ENCODE results near the gene SRGAP1.

The SRGAP1 gene

DNA sequence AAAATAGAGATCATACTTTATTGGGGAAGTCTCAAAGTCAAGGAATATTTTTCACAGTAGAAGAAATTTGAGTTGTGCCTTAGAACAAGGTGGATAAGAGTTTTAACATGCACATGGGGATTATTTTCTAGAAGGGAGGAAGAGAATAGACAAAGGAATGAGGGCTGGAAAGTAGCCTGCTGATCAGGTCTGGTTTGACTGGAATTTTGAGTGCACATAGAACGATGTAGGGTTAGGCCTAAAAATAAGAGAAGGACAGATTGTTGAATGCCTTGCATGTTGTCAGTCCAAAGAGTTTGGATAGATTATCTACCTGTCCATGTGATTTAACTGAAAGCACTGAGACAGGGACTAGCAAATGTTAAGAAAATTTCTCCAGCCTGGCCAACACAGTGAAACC is 87.2 kb downstream of the SRGAP1 start:
- H3K27ac ChIP-seq (ENCODE audit: extremely low read depth, low read depth, low read length): no peak overlapping the region
- H3K9me3 ChIP-seq (ENCODE audit: control insufficient read depth, insufficient read depth, low read depth, low read length): no peaks in the 10 kb centered on the region
- ChIA-PET CTCF (no interaction called here), POLR2A (no interaction called here)
- no peaks in the 10 kb centered on the region for H3K36me3 ChIP-seq (ENCODE audit: control insufficient read depth in 2 of 2, insufficient read depth in 1 of 2, low read length in 2 of 2)
- H3K4me3 ChIP-seq (ENCODE audit: low read depth, low read length): no peak overlapping the region
- no peak for TF ChIP-seq ZNF19 (tag by site-specific recombination; IDR thresholded peaks at IDR 0.05; ENCODE audit: low read depth)
- TF ChIP-seq ZNF624 (tag by site-specific recombination; IDR thresholded peaks at IDR 0.05): no peak
- no peak for TF ChIP-seq MEIS1 (CRISPR knock-in tag; IDR thresholded peaks at IDR 0.05; ENCODE audit: borderline replicate concordance)
- TF ChIP-seq SALL2 (tag by site-specific recombination; IDR thresholded peaks at IDR 0.05; ENCODE audit: borderline replicate concordance): no peak
- TF ChIP-seq ZNF658 (tag by site-specific recombination; IDR thresholded peaks at IDR 0.05): no peak
- no peak for TF ChIP-seq ZFP37 (tag by site-specific recombination; IDR thresholded peaks at IDR 0.05)
- TF ChIP-seq ZNF37A (tag by site-specific recombination; IDR thresholded peaks at IDR 0.05): no peak
- TF ChIP-seq ZNF175 (tag by site-specific recombination; IDR thresholded peaks at IDR 0.05): no peak
- no peak for TF ChIP-seq ZNF792 (tag by site-specific recombination; IDR thresholded peaks at IDR 0.05)
- TF ChIP-seq ZNF701 (tag by site-specific recombination; IDR thresholded peaks at IDR 0.05): no peak
- no peak for TF ChIP-seq SP7 (tag by site-specific recombination; IDR thresholded peaks at IDR 0.05)
- TF ChIP-seq ZNF514 (tag by site-specific recombination; IDR thresholded peaks at IDR 0.05): no peak
- TF ChIP-seq ZNF133 (tag by site-specific recombination; IDR thresholded peaks at IDR 0.05): no peak
- TF ChIP-seq HOXD13 (CRISPR knock-in tag; IDR thresholded peaks at IDR 0.05; ENCODE audit: borderline replicate concordance): no peak
- TF ChIP-seq ZNF292 (tag by site-specific recombination; IDR thresholded peaks at IDR 0.05; ENCODE audit: borderline replicate concordance, low read depth): no peak
- TF ChIP-seq ZNF501 (tag by site-specific recombination; IDR thresholded peaks at IDR 0.05): no peak
- TF ChIP-seq ZBTB8A (tag by site-specific recombination; IDR thresholded peaks at IDR 0.05): no peak
- no peak for TF ChIP-seq ZNF221 (tag by site-specific recombination; IDR thresholded peaks at IDR 0.05; ENCODE audit: borderline replicate concordance)
- H3K4me1 ChIP-seq (ENCODE audit: control insufficient read depth, insufficient read depth, low read length): no peaks in the 10 kb centered on the region

DNA sequence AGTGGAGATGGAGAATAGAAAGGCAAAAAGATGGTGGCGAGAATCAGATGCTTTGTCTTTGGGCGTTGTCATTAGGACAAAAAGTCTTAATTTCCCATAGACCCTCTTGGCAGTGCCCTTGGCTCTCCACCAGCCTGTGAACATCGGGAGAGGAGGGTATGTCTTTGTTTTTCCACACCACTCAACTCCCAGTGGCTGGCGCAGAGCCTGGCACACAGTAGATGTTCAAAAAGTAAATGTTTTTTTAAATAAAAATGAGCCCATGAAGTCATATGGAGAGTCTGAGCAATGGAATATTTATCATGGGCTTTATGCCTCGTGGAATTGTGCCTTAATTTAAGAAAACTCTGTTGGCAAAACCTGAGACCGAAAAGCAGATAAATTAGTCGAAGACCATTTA is 90.4 kb downstream of the SRGAP1 start:
- CTCF ChIA-PET: no interaction called here

More for the DNA sequence above, 90.4 kb downstream of the SRGAP1 start:
- TF ChIP-seq ZNF184 (tag by site-specific recombination; IDR thresholded peaks at IDR 0.05): no peak
- TF ChIP-seq SCRT2 (tag by site-specific recombination; IDR thresholded peaks at IDR 0.05): no peak
- TF ChIP-seq, protein P1, sequence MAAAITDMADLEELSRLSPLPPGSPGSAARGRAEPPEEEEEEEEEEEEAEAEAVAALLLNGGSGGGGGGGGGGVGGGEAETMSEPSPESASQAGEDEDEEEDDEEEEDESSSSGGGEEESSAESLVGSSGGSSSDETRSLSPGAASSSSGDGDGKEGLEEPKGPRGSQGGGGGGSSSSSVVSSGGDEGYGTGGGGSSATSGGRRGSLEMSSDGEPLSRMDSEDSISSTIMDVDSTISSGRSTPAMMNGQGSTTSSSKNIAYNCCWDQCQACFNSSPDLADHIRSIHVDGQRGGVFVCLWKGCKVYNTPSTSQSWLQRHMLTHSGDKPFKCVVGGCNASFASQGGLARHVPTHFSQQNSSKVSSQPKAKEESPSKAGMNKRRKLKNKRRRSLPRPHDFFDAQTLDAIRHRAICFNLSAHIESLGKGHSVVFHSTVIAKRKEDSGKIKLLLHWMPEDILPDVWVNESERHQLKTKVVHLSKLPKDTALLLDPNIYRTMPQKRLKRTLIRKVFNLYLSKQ (tag by site-specific recombination; IDR thresholded peaks at IDR 0.05; ENCODE audit: borderline replicate concordance): no peak
- TF ChIP-seq ZBTB17 (tag by site-specific recombination; IDR thresholded peaks at IDR 0.05): no peak
- TF ChIP-seq, protein P2, sequence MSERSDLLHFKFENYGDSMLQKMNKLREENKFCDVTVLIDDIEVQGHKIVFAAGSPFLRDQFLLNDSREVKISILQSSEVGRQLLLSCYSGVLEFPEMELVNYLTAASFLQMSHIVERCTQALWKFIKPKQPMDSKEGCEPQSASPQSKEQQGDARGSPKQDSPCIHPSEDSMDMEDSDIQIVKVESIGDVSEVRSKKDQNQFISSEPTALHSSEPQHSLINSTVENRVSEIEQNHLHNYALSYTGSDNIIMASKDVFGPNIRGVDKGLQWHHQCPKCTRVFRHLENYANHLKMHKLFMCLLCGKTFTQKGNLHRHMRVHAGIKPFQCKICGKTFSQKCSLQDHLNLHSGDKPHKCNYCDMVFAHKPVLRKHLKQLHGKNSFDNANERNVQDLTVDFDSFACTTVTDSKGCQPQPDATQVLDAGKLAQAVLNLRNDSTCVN (tag by site-specific recombination; optimal IDR thresholded peaks at IDR 0.05): no peak
- TF ChIP-seq ZNF549 (tag by site-specific recombination; IDR thresholded peaks at IDR 0.05): no peak
- no peak for TF ChIP-seq ZNF670 (tag by site-specific recombination; IDR thresholded peaks at IDR 0.05; ENCODE audit: low read depth)
- TF ChIP-seq, protein P3, sequence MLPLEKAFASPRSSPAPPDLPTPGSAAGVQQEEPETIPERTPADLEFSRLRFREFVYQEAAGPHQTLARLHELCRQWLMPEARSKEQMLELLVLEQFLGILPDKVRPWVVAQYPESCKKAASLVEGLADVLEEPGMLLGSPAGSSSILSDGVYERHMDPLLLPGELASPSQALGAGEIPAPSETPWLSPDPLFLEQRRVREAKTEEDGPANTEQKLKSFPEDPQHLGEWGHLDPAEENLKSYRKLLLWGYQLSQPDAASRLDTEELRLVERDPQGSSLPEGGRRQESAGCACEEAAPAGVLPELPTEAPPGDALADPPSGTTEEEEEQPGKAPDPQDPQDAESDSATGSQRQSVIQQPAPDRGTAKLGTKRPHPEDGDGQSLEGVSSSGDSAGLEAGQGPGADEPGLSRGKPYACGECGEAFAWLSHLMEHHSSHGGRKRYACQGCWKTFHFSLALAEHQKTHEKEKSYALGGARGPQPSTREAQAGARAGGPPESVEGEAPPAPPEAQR (tag by site-specific recombination; IDR thresholded peaks at IDR 0.05): no peak
- TF ChIP-seq ZNF239 (tag by site-specific recombination; IDR thresholded peaks at IDR 0.05): no peak
- no peak for TF ChIP-seq ZNF654 (tag by site-specific recombination; IDR thresholded peaks at IDR 0.05; ENCODE audit: low read depth)
- no peak for TF ChIP-seq ZNF16 (tag by site-specific recombination; IDR thresholded peaks at IDR 0.05; ENCODE audit: low read depth)
- no peak for TF ChIP-seq ZNF140 (tag by site-specific recombination; IDR thresholded peaks at IDR 0.05)
- TF ChIP-seq, protein P4, sequence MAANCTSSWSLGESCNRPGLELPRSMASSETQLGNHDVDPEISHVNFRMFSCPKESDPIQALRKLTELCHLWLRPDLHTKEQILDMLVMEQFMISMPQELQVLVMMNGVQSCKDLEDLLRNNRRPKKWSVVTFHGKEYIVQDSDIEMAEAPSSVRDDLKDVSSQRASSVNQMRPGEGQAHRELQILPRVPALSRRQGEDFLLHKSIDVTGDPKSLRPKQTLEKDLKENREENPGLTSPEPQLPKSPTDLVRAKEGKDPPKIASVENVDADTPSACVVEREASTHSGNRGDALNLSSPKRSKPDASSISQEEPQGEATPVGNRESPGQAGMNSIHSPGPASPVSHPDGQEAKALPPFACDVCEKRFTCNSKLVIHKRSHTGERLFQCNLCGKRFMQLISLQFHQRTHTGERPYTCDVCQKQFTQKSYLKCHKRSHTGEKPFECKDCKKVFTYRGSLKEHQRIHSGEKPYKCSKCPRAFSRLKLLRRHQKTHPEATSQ (tag by site-specific recombination; IDR thresholded peaks at IDR 0.05): no peak
- no peak for TF ChIP-seq ZNF707 (tag by site-specific recombination; IDR thresholded peaks at IDR 0.05)
- TF ChIP-seq ZNF311 (tag by site-specific recombination; IDR thresholded peaks at IDR 0.05; ENCODE audit: borderline replicate concordance): no peak
- TF ChIP-seq ZNF146 (tag by site-specific recombination; IDR thresholded peaks at IDR 0.05): no peak
- TF ChIP-seq ZSCAN30 (tag by site-specific recombination; IDR thresholded peaks at IDR 0.05): no peak
- no peaks in the 10 kb centered on the region for H3K36me3 ChIP-seq (ENCODE audit: control insufficient read depth in 2 of 2, insufficient read depth in 1 of 2, low read length in 2 of 2)
- H3K4me3 ChIP-seq (ENCODE audit: low read depth, low read length): no peak overlapping the region
- no peaks in the 10 kb centered on the region for H3K4me1 ChIP-seq (ENCODE audit: control insufficient read depth, insufficient read depth, low read length)
- POLR2A ChIA-PET: no interaction called here
- no peak overlapping the region for H3K27ac ChIP-seq (ENCODE audit: extremely low read depth, low read depth, low read length)
- H3K9me3 ChIP-seq (ENCODE audit: control insufficient read depth, insufficient read depth, low read depth, low read length): no peaks in the 10 kb centered on the region
